ENCODE data around the gene SND1.
A peak's percentile ranks its signal among the peaks of the same experiment; 100 is the strongest.

SND1 gene

GRCh38 chr7:128030654-128031611, 378.9 kb downstream of the SND1 start, which contains the start of gene LRRC4:
TSS of gene LRRC4 (minus strand) at chr7:128031437. CDS start at chr7:128030640, 797 bp downstream.
- peak; percentile 50 for DNase-seq

GRCh38 chr7:128031901-128032604, 380.1 kb downstream of the SND1 start:
- peak; percentile 75 for DNase-seq

- DNase-seq, result peak; percentile 32
These were observed 380.7 kb downstream of the SND1 start for GRCh38 chr7:128032605-128033235.

GRCh38 chr7:128033246-128033645, 381.3 kb downstream of the SND1 start:
- DNase-seq, result no peak

- DNase-seq, result no peak
These were observed 382.8 kb downstream of the SND1 start for GRCh38 chr7:128034825-128035224.

GRCh38 chr7:128035712-128036111, 383.7 kb downstream of the SND1 start:
- DNase-seq, result no peak

GRCh38 chr7:128036226-128036940, 384.4 kb downstream of the SND1 start:
- DNase-seq, result no peak

- no peak for DNase-seq
These were observed 385.1 kb downstream of the SND1 start for GRCh38 chr7:128037081-128037480.

GRCh38 chr7:128037880-128038619, 386.1 kb downstream of the SND1 start:
- DNase-seq, result no peak

GRCh38 chr7:128039544-128039953, 387.6 kb downstream of the SND1 start:
- no peak for DNase-seq

- DNase-seq, result no peak
These were observed 388.2 kb downstream of the SND1 start for GRCh38 chr7:128040205-128040604.

GRCh38 chr7:128041203-128041602, 389.2 kb downstream of the SND1 start:
- no peak for DNase-seq

GRCh38 chr7:128042012-128042411, 390.0 kb downstream of the SND1 start:
- DNase-seq, result no peak

- DNase-seq, result no peak
These were observed 392.1 kb downstream of the SND1 start for GRCh38 chr7:128044064-128044463.

- DNase-seq, result no peak
These were observed 393.2 kb downstream of the SND1 start for GRCh38 chr7:128045158-128045557.

GRCh38 chr7:128045766-128046165, 393.8 kb downstream of the SND1 start:
- no peak for DNase-seq

- no peak for DNase-seq
These were observed 400.4 kb downstream of the SND1 start for GRCh38 chr7:128052404-128052803.

- DNase-seq, result no peak
These were observed 401.0 kb downstream of the SND1 start for GRCh38 chr7:128053023-128053422.

- DNase-seq, result no peak
These were observed 402.0 kb downstream of the SND1 start for GRCh38 chr7:128053991-128054390.

- no peak for DNase-seq
These were observed 402.5 kb downstream of the SND1 start for GRCh38 chr7:128054511-128054910.

GRCh38 chr7:128055637-128056036, 403.6 kb downstream of the SND1 start:
- no peak for DNase-seq

GRCh38 chr7:128056901-128057300, 404.9 kb downstream of the SND1 start:
- DNase-seq, result no peak

Data from activated CD4-positive, alpha-beta T cell treated with anti-CD3 and anti-CD28 coated beads for 48 hours (primary cell).